A172 (cell line): ENCODE measurements around the gene SYMPK. TPM values are rescaled to one million over a fixed set of nuclear protein-coding genes. Genes with fewer than 3 reads are reported as not detected.

Source experiments
- DNase-seq: peaks from one replicate; pipeline ENCODE4 v3.0.0-alpha.2; 2015; ENCODE audit warnings: low spot score
- total RNA-seq: library from RNA; depleted of rRNA; stranded (reverse); fragments of >200 nt; shearing (Covaris generic); gene quantifications from 2 replicates; pipeline ENCODE4 v1.2.3, GENCODE V29; 2014

The SYMPK gene
- total RNA-seq, 1 experiment from 2014 or later: 25.5 TPM

DNA sequence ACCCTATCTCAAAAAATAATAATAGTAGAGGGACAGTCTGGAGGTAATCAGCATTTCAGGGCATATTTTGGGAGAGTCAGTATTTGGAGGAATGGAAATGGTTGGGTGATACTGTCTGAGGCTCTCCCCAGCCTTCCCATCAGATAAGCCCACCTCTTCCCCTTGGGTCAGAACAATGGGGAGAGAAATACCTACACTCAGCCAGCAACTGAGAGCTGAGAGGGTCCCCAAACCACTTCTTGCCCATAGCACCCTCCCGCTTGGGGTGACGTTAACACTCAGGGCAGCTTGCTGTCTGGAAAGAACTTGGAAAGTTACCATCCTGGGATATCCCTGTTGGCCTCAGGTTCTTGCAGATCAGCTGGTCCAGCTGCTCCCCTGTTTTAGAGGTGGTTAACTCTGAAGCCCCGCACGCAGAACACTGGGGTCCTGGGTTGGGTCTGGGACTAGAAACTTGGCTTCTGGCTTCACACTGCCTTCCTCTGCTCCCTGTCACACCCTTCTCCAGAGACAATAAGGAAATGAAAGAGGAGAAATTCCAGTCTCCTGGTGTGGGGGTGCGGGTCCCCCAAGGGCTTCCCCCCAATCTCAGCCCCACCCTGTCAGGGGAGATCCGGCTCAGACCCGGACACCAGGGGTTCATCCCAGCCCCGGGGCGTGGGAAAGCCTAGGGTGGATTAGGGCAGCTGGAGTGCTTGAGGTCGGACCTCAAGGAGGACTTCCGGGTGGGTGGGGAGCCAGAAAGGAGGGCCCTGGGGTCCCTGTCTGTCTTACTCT, 3.6 kb upstream of the SYMPK start:
- no peak for DNase-seq

DNA sequence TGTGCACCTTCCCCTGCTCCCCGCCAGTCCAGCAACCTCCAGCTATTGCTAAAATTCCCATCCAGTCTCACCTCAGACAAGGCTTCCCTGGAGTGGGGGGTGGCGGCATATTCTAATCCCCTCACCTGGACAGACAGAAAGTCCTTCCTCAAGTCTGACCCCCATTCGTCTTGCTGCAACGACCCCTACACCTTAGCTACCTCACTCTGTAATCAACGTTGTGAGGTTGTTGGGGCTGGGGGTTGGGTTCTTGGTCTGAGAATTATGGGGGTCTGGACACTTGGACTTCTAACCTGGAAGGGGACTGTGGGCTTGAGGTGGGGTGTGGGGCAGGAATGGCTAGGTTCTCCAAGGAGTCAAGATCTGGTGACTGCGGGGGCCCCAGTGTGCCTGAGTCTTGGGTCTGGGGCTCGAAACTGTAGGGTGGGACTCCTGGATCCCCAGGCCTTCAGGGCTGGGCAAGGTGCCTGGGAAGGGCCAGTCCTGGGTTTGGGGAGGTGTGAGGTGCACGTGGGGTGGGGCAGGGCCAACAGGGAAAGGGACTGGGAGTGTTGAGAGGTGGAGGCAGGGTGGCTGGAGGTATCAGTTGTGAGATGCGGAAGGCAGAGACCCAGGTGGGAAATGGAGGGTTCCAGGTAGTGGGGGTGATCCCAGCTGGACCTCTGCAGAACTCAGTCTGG, 2.5 kb upstream of the SYMPK start:
- no peak for DNase-seq

DNA sequence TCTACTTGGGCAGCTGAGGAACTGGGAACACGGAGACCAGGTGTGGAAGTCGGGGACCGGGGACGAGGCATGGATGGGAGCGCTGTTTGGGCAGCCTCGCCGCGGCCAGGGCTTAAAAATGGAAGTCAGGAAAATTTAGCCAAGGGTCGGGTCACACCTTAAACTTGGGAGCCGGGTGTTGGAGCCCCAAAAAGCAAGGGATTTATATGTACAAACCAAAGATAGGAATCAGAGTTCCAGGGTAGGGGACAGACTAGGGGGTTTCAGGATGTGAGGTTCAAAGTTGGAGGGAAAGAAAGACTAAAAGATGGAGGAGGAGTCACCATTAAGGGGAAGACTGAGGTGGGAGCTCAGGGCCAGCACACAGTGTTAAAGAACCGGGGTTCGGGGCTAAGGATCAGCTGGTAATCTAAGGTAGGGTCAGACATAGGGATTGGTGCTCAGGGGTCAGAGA, 1.7 kb upstream of the SYMPK start:
- no peak for DNase-seq

DNA sequence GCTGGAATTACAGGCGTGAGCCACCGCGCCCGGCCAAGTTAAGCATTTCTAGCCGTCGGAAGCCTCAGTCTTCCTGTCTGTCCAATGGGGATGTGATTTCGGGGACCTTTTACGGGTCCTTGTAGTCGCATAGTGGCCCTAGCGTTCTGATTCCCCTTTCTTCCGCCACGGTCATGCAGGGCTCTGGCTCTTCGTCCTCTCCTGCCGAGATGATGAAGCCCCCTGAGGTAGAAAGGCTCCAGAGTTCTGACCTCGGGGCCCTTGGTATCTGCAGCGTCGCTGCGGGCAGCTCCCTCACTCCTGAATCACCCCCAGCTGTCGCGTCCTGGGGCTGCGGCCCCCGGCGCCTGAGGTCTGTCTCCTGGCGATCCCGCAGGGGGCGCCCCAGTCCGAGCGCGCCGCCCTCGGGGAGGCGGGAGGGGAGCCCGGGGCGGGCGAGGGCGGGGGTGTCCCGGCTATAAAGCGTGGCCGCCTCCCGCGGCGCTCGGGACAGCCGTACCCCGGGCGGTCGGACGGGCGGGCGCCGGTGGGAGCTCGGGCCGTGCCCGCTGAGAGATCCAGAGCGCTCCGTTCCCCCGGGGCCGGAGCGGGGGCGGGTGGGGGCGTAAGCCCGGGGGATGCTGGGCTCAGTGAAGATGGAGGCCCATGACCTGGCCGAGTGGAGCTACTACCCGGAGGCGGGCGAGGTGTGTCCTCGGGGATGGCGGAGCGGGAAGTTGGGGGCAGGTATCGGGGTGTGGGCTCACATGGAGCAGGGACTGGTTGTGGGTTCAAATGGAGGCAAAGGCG, 1.1 kb upstream of the SYMPK start, which contains the start of gene FOXA3:
Gene FOXA3 (plus strand): TSS at position 487 of the 789 bp plus-strand sequence. CDS start 131 bp downstream, at position 618.
- DNase-seq: no peak

DNA sequence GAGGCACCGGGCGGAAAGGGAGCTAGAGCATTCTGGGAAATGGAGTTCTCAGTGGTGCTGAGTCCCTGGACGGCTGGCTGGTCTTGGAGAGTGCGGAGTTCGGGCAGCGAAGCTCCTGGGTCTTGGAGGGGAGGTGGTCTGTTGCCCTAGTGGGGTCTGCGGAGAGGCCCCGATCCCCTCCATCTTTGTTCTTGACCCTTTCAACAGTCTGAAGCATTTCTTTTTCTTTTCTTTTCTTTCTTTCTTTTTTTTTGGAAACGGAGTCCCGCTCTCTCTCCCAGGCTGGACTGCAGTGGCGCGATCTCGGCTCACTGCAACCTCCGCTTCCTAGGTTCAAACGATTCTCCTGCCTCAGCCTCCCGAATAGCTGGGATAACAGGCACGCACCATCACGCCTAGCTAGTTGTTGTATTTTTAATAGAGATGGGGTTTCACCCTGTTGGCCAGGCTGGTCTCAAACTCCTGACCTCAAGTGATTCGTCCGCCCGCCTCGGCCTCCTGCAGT, 440 bp upstream of the SYMPK start:
- DNase-seq: no peak

DNA sequence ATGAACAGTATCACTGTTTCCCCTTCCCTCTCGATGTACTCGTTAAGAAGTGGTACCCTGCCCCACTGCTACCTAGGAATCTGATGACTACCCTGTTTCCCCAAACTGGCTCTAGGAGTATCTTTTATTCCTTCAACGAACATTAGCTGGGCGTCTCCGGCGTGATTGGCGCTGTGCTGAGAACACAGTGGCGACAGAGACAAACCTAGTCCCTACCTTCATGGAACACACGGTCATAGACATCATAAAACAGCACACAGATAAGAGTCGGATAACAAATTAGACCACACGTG, 730 bp downstream of the SYMPK start:
- DNase-seq: no peak

DNA sequence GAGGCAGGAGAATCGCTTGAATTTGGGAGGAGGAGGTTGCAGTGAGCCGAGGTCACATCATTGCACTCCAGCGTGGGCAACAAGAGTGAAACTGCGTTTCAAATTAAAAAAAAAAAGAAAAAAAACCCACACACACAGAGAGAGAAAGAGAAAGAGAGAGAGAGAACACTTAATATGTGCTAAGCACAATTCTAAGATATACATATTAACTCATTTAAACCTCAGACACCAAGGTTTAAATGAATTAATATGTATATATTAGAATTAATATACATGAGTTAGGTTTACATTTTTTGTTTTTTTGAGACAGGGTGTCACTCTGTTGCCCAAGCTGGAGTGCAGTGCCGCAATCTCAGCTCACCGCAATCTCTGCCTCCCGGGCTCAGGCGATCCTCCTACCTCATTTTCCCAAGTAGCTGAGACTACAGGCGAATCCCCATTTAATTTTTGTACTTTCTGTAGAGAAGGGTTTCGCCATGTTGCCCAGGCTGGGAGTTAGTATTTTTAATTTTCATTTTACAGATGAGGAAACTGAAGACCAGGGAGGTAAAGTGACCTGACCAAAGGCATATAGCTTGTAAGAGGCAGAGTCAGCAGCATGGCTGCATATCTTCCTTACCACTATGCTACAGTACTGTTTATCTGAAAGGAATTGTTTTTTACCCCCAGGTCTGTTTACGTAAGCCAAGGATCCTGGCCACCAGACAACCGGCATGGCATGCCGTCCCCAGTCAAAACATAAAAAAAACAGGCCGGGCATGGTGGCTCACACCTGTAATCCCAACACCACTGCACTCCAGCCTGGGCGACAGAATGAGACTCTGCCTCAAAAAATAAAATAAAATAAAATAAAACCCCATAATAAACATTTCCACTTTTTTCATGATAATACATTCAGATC, 2.3 kb downstream of the SYMPK start:
- DNase-seq: no peak

DNA sequence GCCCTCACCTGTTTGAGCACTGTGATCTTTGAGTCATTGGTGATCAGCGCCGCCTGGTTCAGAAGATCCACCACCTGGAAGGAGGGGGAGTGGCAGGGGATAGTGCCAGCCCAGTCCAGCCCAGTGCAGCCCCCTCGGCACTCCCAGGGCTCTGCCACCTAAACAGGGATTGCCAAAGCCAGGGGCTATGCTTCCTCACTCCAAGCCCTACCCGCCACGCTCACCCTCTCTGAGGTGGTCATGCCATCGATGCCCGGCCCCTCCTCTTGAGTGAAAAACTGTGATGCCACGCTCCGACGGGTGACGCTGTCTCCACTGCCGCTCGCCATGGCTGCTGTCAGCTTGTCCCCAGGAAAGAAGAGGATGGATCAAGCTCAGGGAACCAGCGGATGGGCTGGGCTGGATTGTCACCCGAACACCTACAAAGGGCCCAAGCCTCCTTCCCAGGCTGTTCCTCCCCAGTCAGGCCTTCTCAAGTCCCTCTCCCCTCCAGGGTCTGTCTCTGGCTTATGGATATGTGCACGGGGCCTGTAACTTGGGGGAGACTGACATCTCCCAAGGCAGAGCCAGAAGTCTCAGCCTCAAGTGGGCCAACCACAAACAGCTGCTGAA, 8.7 kb downstream of the SYMPK start:
- DNase-seq: no peak

DNA sequence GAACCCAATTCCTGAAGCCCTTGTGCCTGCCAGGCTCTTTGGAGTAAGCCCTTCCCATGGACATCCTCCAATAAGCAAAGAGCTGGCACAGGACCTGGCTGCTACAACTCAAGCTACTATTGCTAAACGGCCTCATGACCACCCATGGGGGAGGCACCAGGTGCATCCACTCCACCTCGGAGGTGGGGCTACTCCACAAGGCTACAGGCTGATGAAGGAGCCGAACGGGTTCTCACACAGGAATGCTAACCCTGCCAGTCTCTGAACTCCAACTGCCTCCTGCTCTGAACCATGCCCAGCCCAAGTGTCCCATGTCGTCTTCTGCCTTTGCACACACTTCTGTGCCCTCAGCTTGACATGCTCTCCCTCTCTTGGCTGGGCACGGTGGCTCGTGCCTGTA, 10.0 kb downstream of the SYMPK start:
- DNase-seq: no peak

DNA sequence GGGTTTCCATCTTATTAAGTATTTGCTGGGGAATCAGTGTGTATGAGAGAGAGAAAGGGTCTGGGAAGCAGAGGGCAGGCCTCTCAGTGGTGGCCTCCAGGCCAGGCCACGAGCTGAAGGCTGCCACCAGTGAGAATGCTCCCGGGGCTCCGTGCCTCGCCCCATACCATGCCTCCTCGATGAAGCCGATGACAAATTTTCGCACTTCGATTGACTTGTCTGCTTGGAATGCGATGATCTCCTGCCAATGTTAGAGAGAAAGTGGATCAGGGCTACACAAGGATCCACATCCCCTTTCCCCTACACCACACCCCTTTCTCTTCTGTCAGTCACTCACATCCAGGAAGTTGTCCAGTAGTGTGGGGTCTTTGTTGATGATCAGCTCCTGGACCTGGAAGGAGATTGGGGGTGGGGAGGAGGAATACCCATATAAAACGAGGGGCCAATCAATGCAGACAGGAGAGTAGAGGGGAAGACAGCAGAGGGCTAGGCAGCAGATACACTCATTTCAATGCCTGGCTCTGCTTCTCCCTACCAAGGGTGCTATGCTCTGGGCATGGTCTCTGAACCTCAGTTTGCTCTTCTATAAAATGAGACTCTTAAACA, 10.7 kb downstream of the SYMPK start:
- no peak for DNase-seq

DNA sequence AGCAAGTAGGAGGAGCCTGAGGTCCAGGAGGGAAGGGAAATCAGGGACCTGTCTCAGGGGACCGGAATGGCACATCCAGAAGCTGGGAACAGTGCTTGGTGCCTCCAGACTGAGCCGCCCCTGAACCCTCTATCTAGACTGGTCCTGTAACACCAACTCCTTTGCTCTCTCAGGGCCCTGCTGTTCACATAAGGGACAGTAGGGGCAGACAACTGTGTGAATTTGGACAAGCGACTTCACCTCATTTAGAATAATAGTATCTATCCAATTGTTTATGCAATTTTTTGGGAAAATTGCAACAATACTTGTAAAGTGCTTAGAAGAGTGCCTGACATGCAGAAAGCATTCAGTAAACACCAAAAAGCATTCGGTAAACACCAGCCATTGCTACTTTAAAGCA, 14.0 kb downstream of the SYMPK start:
- DNase-seq: no peak

DNA sequence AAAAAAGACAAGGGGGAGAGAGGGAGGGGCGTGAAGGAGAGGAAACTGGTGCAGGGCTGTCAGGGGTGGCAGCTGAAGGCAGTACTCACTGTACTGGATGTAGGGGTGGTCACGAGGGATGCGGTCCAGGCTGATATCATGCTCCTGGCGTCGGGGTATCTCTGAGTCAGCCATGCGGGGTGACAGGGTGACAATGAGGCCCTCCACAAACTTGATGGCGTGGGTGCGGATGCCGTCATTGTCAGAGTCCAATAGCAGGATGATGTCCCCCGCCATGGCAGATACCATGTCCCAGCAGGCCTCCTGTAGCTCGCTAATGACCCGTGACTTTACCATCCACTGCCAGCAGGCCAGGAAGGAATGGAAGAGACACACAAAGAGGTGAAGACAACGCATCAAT, 15.3 kb downstream of the SYMPK start:
- DNase-seq: no peak

DNA sequence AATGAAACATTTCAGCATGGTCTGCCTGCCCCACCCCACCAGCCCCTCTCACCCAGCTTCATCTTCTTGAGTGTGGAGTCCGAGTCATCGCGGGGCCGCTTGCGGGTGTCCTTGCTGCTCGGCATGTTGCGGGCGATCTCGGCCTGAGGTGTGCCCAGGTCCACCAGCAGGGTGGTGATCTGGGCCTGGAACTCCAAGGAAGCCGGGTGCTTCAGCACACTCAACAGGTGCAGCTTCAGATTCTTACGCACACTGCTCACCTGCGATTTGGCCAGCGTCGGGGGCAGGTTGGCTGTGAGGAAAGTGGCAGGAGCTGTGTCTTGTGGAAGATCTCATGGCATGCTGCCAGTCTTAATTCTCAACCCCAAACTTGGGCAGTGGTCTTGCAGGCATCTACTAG, 20.7 kb downstream of the SYMPK start:
- DNase-seq: no peak

DNA sequence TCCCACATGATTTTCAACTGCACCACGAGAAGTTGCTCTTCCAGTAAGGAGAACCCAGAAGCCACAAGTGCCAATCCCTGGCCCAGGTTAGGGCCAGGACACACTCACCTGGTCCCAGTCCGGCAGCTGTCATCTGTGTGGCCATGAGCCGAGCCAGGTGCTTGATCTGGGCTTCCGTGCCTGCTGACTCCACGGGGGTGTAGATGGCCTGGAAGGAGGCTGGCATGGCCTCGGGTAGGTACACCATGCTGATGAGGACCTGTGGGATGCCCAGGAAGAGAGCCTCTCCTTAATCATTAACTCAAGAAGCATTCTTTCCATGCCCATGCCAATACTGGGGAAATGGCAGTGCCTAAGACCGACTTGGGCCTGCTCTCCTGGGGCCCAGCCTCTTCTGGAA, 28.0 kb downstream of the SYMPK start:
- no peak for DNase-seq

DNA sequence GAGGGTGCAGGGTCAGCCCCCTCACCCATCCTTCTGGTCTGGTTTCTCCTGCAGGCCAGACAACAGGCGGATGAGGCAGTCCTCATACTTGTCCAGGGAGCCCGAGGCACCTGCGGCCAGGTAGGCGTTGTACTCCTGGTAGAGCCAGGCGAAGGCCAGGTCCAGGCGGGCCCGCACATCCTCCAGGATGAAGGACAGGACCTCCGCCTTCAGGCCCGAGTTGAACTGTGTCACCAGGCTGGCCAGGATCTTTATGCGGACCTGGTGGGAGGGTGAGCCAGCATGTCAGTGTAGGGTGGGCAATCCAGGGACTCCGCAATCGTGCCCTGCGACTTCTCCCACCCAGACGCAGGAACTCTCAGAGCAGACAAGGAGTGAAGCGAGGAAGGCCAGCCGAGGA, 34.0 kb downstream of the SYMPK start:
- DNase-seq: no peak

DNA sequence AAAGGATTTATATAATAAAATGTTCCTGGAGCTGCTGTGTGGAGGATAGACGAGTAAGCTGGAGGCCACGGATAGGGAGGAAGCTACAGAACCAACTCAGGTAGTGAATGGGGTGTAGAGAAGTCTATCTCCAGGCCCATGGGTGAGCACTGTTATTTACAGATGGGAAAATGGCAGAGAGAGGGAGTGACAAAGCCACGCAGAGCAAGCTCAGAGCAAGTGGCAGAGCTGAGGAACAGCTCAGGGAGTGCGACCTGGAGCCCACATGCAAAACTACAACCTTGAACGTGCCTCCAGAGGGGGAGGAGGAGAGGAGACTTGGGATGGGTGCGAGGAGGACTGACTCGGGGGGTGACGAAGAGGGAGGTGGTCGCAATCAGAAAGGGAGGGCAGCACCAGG, 34.4 kb downstream of the SYMPK start:
- DNase-seq: no peak

DNA sequence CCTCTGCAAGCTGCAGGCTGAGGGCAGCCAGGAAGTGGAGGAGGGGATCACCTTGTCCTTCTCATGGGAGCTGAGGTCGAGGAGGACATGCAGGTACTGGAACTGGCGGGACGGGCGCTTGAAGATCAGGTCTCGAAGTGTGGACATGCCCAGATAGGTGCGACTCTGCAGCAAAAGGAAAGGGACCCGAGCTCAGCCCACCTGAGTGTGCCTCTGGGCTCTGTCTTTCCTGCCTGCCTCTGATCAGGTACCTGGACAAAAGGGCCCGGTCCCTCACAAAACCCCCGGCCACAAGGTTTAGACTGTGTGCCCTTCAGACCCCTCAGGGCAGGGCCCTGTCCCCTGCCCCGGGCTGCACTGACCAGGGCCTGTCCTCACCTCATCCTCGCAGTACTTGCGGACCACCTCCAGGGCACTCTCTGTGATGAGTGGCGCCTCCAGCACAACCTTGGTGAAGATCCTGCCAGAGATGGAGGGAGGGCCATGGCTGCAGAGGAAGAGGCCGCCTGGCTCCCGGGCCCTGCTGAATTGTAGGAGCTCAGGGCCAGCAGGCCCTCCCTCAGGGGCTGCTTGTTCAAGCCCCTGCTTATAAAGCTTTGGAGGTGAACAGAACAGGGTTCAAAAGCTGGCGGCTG, 35.4 kb downstream of the SYMPK start:
- DNase-seq: no peak

DNA sequence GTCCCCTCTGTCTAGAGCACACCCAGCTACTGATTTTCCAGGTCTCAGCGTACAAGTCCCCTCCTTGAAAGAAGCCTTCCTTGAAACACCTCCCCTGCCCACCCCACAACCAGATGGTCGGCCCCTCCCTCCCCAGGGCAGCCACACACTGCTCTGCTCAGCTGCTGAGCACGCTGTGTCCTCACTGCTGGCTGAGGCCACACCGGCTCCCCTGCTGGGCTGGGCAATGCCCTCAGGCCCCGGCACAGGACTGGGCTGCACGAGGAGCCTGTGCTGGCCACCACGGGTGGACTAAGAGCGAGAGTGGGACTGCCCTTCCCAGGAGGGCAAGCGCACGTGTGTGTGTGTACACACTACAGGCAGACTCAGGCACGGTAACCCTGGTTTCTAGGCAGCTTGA, 36.0 kb downstream of the SYMPK start:
- DNase-seq: no peak

DNA sequence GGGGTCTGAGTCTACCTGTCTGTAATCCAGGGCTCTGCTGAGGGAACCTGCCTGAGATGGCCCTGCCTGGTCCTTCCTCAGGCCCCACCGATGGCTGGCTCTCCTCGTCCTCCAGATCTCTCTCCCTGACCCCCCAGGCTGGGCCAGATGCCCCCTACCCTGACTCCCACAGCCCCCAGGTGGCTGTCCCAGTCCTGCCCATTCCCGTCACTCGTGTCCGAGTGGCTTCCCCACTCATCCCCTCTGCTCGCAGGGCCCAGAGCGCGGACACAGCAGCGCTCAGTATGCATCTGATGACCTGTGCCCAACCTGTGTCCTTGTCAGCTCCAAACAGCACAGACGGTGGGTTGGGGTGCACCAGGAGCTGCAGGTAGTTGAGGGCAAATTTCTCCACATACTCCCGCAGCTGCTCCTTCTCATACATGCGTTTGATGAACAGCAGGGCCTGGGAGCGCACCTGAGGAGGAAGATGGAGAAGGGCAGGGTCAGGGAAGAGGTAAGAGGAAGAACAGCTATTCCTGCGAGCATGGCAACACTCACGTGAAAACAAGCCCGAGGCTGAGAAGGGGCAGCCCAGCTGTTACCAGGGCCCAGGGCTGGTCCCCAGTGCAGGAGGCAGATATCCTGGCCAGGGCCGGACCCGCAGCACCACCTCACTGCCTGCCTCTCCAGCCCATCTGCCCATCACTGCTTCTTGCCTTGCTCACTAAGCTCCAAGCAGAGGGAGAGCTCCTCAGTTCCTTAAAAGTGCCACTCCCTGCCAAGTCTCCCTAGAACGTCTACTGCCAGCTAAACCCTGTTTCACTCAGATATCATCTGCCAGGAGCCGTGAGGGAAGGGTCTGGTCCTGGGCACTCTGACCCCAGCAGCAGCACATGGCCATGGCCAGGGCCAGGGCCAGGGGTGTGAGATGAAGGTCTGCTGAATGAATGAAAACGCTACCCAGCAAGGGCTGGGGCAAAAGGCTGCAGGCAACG, 36.7 kb downstream of the SYMPK start:
- no peak for DNase-seq
